HG03575 (cell line): Measurements from ENCODE around the gene UBLCP1.

Source experiments
- ATAC-seq: cut with Tn5 transposase; IDR thresholded peaks from one replicate; pipeline ENCODE4 v1.9.1; 2021; ENCODE audit not compliant: unreplicated experiment, insufficient number of reproducible peaks, low FRiP score; ENCODE audit errors: extremely low read depth

UBLCP1 gene

DNA sequence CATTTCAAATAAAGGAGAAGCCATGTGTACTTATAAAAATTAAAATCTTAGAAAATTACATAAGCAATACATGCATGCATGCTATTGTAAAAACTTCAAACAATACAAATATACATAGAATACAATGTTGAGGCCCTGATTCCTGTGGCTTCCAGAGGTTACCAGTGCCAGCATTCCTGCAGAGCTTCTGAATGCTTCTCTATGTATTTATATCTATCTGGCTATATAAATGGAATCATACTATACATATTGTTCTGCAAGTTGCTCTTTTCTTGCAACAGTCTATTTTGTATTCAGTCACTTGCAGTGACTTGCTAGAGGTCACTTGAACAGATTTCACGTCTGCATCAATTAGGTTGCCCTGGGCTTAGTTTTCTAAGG is 70.4 kb downstream of the UBLCP1 start:
- ATAC-seq: no peak
